Measurements from ENCODE around the gene CISD3.

GRCh38 chr17:38783227-38783626 lies 53.1 kb downstream of the CISD3 start:
- TF ChIP-seq POLR2A (IDR thresholded peaks at IDR 0.05) (no peak), CTCF (IDR thresholded peaks at IDR 0.05) (no peak)

Measured in heart left ventricle (tissue), 13 donors.